NT2/D1 (cell line): ENCODE data around the gene SIT1.

Source experiments
- SUZ12 ChIP-seq: IDR thresholded peaks from 2 replicates; pipeline ENCODE4 v1.6.1; 2011; ENCODE audit not compliant: insufficient read length, insufficient read depth; ENCODE audit errors: extremely low read depth
- ZNF274 ChIP-seq: IDR thresholded peaks from 2 replicates; pipeline ENCODE4 v1.6.1; 2011; ENCODE audit warnings: mild to moderate bottlenecking, low read depth, low read length

DNA sequence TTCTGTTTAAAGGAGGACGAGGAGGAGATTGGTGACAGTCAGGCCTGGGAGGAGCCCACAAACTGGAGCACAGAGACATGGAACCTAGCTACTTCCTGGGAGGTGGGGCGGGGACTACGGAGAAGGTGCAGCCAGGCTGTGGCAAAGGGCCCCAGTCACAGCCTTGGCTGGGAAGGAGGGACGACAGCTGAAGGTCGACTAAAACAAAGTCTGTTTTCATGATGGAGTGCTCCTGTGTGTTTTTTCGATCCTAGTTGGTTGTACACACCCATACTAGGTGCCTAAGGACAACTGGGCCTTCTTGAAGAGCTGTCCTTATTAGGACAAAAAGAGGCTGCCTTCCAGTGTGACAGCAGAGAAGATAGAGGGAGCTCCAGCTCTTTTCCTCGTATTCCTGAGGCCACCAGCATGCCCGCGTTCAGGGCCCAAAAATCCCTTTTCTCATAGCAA, 10.3 kb upstream of the SIT1 start:
- TF ChIP-seq SUZ12 (no peak), ZNF274 (no peak)
